Measurements from ENCODE around the gene MGAT3. TPM values are rescaled to one million over a fixed set of nuclear protein-coding genes. Genes with fewer than 3 reads are reported as not detected.

MGAT3 gene
- total and polyA plus RNA-seq, 2 of the 13 experiments (the other 11 are each of a cell fraction or from before 2014, with no cell fraction given), result 0.11 to 0.15 TPM

DNA sequence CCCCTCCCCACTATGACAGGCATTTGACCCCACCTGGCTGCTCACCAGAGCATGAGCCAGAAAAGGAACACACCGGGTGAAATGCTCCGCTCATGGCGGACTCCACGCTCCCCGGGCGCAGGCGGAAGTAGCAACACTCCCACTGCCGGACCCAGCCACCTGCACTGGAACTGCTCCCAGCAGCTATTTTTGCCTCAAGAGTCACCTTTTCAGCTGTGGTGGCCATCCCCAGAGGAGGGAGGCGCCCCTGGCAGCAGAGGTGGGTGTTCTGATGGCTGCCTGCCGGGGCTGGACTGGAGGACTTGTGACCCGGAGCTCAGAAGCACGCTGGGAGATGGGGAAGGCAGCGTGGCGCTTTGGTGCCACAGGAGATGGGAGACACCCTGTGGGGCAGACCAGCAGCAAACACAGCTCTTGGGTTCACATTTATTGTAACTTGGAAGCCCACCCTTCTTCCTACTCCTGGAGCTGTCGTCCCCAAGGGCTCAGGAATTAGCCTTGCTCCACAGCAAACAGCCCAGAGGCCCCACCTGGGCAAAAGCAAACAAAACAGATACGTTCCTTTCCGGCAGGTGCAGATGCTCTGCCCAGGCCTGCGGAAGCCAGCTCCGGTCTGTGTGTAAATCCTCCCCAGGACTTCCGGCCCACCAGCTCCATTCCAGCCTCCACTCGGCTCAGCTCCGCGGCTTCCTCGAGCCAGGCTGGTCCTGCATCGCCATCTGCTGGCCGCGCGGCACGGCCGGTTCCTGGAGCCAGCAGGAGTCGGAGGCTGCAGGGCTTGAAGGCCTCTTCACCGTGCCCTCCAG, 72.1 kb downstream of the MGAT3 start (continued):
- TF ChIP-seq, protein P1, sequence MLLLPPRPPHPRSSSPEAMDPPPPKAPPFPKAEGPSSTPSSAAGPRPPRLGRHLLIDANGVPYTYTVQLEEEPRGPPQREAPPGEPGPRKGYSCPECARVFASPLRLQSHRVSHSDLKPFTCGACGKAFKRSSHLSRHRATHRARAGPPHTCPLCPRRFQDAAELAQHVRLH (CRISPR knock-in tag; IDR thresholded peaks at IDR 0.05; ENCODE audit: borderline replicate concordance, low read depth), result peak; percentile 94
- TF ChIP-seq ZNF572 (CRISPR knock-in tag; IDR thresholded peaks at IDR 0.05), result peak; percentile 94
- TF ChIP-seq ZFP1 (CRISPR knock-in tag; IDR thresholded peaks at IDR 0.05), result 0 out of 2 replicates have a peak, but pooled peaks have one; percentile 46
- peak; percentile 88 for TF ChIP-seq YY1 (IDR thresholded peaks at IDR 0.05; ENCODE audit: insufficient read depth, insufficient replicate concordance, low read depth, low read length)
- TF ChIP-seq, protein P2, sequence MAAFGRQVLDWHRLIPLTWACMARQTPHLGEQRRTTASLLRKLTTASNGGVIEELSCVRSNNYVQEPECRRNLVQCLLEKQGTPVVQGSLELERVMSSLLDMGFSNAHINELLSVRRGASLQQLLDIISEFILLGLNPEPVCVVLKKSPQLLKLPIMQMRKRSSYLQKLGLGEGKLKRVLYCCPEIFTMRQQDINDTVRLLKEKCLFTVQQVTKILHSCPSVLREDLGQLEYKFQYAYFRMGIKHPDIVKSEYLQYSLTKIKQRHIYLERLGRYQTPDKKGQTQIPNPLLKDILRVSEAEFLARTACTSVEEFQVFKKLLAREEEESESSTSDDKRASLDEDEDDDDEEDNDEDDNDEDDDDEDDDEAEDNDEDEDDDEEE (CRISPR knock-in tag; IDR thresholded peaks at IDR 0.05), result no peak
- TF ChIP-seq FOXA1 (IDR thresholded peaks at IDR 0.05), result no peak
- peak; percentile 68; the same call in 1 of the 2 replicates for TF ChIP-seq FOXA1 (CRISPR knock-in tag; IDR thresholded peaks at IDR 0.05)
- peak; percentile 42; the same call in 1 of the 2 replicates for TF ChIP-seq ZNF329 (CRISPR knock-in tag; IDR thresholded peaks at IDR 0.05; ENCODE audit: low read depth)
- TF ChIP-seq ZBTB42 (CRISPR knock-in tag; IDR thresholded peaks at IDR 0.05), result peak; percentile 69; the same call in 1 of the 2 replicates
- TF ChIP-seq RCOR2 (CRISPR knock-in tag; IDR thresholded peaks at IDR 0.05), result peak; percentile 74; the same call in 1 of the 2 replicates
- TF ChIP-seq SETDB1 (CRISPR knock-in tag; IDR thresholded peaks at IDR 0.05; ENCODE audit: borderline replicate concordance), result no peak
- TF ChIP-seq ZFP36L2 (CRISPR knock-in tag; IDR thresholded peaks at IDR 0.05), result 0 out of 2 replicates have a peak, but pooled peaks have one; percentile 29
- peak; percentile 85; the same call in 1 of the 2 replicates for TF ChIP-seq ZNF768 (CRISPR knock-in tag; IDR thresholded peaks at IDR 0.05)
- 0 out of 2 replicates have a peak, but pooled peaks have one; percentile 58 for TF ChIP-seq ZSCAN12 (CRISPR knock-in tag; IDR thresholded peaks at IDR 0.05)
- peak; percentile 77; the same call in 1 of the 2 replicates for TF ChIP-seq ZNF891 (CRISPR knock-in tag; IDR thresholded peaks at IDR 0.05)
- TF ChIP-seq SRSF4 (IDR thresholded peaks at IDR 0.05; ENCODE audit: low read depth, low read length, poor library complexity, severe bottlenecking), result peak; percentile 51
- TF ChIP-seq FOSL2 (CRISPR knock-in tag; IDR thresholded peaks at IDR 0.05), result peak; percentile 75
- TF ChIP-seq, protein P3, sequence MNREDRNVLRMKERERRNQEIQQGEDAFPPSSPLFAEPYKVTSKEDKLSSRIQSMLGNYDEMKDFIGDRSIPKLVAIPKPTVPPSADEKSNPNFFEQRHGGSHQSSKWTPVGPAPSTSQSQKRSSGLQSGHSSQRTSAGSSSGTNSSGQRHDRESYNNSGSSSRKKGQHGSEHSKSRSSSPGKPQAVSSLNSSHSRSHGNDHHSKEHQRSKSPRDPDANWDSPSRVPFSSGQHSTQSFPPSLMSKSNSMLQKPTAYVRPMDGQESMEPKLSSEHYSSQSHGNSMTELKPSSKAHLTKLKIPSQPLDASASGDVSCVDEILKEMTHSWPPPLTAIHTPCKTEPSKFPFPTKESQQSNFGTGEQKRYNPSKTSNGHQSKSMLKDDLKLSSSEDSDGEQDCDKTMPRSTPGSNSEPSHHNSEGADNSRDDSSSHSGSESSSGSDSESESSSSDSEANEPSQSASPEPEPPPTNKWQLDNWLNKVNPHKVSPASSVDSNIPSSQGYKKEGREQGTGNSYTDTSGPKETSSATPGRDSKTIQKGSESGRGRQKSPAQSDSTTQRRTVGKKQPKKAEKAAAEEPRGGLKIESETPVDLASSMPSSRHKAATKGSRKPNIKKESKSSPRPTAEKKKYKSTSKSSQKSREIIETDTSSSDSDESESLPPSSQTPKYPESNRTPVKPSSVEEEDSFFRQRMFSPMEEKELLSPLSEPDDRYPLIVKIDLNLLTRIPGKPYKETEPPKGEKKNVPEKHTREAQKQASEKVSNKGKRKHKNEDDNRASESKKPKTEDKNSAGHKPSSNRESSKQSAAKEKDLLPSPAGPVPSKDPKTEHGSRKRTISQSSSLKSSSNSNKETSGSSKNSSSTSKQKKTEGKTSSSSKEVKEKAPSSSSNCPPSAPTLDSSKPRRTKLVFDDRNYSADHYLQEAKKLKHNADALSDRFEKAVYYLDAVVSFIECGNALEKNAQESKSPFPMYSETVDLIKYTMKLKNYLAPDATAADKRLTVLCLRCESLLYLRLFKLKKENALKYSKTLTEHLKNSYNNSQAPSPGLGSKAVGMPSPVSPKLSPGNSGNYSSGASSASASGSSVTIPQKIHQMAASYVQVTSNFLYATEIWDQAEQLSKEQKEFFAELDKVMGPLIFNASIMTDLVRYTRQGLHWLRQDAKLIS (CRISPR knock-in tag; IDR thresholded peaks at IDR 0.05), result 0 out of 2 replicates have a peak, but pooled peaks have one; percentile 55
- TF ChIP-seq, protein P4, sequence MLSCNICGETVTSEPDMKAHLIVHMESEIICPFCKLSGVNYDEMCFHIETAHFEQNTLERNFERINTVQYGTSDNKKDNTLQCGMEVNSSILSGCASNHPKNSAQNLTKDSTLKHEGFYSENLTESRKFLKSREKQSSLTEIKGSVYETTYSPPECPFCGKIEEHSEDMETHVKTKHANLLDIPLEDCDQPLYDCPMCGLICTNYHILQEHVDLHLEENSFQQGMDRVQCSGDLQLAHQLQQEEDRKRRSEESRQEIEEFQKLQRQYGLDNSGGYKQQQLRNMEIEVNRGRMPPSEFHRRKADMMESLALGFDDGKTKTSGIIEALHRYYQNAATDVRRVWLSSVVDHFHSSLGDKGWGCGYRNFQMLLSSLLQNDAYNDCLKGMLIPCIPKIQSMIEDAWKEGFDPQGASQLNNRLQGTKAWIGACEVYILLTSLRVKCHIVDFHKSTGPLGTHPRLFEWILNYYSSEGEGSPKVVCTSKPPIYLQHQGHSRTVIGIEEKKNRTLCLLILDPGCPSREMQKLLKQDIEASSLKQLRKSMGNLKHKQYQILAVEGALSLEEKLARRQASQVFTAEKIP (CRISPR knock-in tag; IDR thresholded peaks at IDR 0.05; ENCODE audit: borderline replicate concordance), result no peak
- no peak for TF ChIP-seq GFI1 (CRISPR knock-in tag; IDR thresholded peaks at IDR 0.05; ENCODE audit: borderline replicate concordance)
- peak; percentile 84 for TF ChIP-seq ELF1 (CRISPR knock-in tag; IDR thresholded peaks at IDR 0.05)
- peak; percentile 28; the same call in 1 of the 2 replicates for TF ChIP-seq TBX2 (CRISPR knock-in tag; IDR thresholded peaks at IDR 0.05; ENCODE audit: borderline replicate concordance)
- peak; percentile 88 for TF ChIP-seq ZSCAN9 (CRISPR knock-in tag; IDR thresholded peaks at IDR 0.05; ENCODE audit: borderline replicate concordance)
- TF ChIP-seq ZNF234 (CRISPR knock-in tag; conservative IDR thresholded peaks at IDR 0.05), result no peak
